Effector CD4-positive, alpha-beta T cell (primary cell): ENCODE data around the gene TNXB.
"Not testable (repeated sequence)": the region's sequence is repeated elsewhere in the genome, so short reads cannot be mapped to it uniquely, and the experiment has no call there.

Experiments
- DNase-seq: peaks from one replicate; pipeline ENCODE4 v3.0.0-alpha.2; 2020

TNXB gene

GRCh38 chr6:32112431-32112980 is 3.4 kb upstream of the TNXB start:
- DNase-seq: no peak

DNA sequence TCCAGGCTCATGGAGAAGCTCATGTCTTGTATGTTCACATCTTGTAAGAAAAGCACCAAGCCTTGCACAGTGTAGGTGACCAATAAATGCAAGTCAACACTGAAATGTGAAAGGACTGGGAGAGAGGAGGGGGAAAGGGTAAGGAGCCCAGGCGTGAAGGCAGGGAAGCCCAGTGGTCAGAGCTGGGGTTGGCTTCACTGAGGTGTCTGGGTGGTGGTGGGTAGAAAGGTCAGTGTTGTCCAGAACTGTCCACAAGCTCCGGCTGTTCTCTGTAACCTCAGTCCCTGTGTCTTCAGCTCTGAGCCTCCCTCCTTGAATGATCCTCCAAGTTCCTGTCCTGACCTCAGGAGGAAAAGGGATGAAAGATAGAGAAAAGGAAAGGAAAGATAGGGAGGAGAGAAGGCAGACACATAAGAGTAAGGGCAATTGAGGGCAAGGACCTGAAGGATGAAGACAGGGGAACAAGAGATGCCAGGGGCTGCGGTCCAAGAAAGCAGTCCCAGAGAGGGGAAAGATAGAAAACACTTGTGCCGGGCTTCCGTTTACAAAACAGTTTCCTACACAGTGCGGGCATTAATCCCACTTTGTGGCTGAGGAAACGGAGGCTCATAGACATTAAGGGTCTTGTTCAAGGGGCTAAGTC is 2.4 kb upstream of the TNXB start:
- DNase-seq: no peak

- DNase-seq: no peak
Observed at GRCh38 chr6:32110632-32111031, 1.5 kb upstream of the TNXB start.

DNA sequence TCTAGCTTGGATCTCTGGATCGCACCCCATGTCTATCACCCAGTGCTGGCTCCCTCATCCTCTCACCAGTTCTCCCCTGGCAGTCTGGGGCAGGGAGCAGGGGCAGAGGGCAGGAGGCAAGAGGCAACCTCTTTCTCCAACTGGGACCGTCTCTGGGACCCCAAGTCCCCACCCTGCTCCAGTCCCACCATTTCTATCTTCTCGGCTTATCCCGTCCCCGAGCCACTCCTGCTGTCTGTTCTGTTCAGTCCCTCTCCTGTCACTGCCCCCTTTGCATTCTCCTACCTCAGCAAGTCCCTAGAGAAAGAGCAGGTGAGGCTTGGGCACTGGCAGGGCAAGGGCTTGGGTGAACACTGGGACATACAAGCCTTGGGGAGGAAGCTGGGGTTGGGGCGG is 625 bp upstream of the TNXB start:
- no peak for DNase-seq

- DNase-seq: no peak
Observed at GRCh38 chr6:32108727-32109113, 418 bp downstream of the TNXB start.

DNA sequence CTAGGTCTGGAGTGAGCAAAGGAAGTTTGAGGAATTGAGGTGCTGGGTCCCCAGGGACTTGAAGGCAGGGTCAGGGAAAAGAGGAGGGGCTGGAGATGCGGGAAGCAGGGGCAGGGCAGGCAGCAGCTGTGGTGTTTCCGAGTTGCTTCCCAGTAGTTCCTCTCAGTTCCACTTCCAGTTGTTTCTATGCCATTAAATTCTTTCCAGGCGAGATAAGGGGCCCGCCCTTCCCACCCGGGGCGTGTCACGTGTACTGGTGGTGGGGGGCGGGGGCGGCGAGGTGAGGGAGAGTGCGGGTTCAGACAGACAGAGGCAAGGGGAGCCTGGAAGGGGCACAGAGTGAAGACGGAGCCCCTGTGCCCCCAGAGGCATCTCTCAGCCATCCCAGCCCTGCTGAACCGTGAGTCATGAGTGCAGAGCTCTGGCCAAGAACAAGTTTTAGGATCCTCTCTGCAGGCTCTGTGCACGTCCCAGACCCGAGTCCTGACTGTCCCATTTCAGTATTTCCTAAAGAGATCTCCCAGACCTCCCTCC is 977 bp downstream of the TNXB start:
- DNase-seq: no peak

DNA sequence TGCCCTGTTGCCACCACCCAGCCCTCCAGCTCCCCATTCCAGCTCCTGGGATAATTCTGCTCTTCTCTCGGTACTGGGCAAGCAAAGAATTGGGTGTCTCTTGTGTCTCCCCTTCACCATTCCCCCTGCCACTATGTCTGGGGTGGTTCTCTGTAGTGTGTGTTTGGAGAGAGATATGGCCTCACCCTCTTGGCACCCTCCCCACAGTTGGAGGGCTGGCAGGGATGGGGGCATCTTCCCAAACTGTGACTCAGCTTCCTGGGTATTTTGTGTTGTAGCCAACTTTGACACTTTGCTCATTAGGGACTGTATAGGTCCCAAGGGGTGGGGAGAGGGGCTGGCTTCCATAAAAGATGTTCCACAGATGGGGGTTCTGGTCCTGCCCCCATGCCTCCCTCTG is 1.7 kb downstream of the TNXB start:
- no peak for DNase-seq

- DNase-seq: no peak
Observed at GRCh38 chr6:32105433-32105832, 3.7 kb downstream of the TNXB start.

GRCh38 chr6:32102255-32102654 is 6.9 kb downstream of the TNXB start:
- DNase-seq: no peak

- not testable (repeated sequence) for DNase-seq
Observed at GRCh38 chr6:32100251-32100650, 8.9 kb downstream of the TNXB start.

- DNase-seq: no peak
Observed at GRCh38 chr6:32097364-32097763, 11.8 kb downstream of the TNXB start.

GRCh38 chr6:32096394-32097258 is 12.5 kb downstream of the TNXB start:
- no peak for DNase-seq

DNA sequence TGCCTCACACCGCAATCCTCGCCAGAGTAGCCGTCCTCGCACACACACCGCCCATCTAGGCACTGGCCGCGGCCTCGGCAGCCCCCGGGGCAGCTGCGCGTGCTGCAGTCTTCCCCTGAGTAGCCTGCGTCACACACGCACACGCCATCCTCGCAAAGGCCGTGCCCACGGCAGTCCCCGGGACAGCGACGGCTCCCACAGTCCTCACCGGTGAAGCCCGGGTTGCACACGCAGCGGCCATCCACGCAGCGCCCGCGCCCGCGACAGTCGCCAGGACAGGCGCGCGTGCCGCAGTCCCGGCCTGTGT is 13.1 kb downstream of the TNXB start:
- DNase-seq: no peak

GRCh38 chr6:32095338-32096086 is 13.6 kb downstream of the TNXB start:
- DNase-seq: no peak

GRCh38 chr6:32092760-32093497 is 16.2 kb downstream of the TNXB start:
- DNase-seq: no peak

DNA sequence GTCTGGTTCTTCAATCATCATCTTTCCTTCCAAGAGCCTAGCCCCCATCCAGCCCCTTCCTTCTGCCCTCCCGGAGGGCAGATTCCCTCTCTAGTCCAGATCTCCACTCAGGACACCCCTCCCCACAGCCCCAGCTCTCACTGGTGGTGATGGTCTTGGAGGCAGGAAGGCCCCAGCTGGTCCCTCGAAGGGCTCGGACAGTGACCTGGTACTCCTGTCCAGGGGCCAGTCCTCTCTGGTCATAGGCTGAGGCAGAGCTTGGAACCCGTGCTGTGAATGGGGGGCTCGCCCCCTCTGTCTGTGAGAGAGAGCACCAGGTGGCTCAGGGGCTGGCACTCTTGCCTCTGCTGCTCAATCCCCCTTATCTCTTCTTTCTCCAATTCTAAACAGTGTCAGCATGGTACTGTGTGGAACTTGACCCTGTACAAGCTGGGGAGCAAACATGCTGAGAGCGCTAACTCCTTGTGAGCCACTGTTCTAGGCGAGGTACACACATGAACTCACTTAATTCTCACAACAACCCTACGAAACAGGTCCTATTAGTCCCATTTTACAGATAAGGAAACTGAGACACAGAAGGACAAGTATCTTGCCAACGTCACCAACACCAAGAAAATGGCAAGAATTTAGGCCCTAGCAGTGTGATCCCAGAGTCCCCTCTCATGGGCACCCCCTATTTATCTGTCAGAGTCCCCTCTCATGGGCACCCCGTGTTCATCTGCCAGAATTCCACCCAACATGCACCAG is 19.9 kb downstream of the TNXB start:
- no peak for DNase-seq

DNA sequence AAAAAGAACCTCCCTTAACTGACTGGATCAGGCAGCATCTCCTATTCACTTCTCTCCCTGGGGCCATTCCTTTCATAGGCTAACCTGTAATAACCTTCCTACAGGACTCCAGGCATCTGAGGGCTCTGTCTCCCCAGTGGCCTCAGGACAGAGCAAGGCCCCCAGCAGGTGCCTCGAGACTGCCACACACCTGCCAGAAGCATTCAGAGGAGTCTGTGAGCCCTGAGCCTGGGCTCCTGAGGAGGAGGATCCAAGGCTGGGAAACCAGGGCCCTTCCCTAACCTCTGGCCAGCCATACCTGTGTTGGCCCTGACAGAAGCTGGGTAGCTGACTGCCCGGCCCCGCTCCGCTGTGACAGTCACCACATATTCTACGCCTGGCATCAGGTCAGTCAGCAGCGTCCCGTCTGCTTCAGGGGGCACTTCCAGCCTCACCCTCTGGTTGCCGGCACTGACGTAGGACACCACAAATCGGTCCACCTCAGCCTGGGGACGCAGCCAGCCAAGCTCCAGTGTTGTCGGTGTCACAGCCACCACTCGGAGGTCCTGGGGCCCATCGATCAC is 20.6 kb downstream of the TNXB start:
- DNase-seq: no peak

- peak; percentile 51 for DNase-seq
Observed at GRCh38 chr6:32087574-32088486, 21.3 kb downstream of the TNXB start.

- DNase-seq: no peak
Observed at GRCh38 chr6:32086661-32087573, 22.2 kb downstream of the TNXB start.
